GM18873 (cell line): ENCODE results near the gene PTPRCAP.

Source experiments
- ATAC-seq: cut with Tn5 transposase; IDR thresholded peaks from one replicate; pipeline ENCODE4 v1.9.1; 2021; ENCODE audit warnings: mild to moderate bottlenecking, moderate library complexity, moderate number of reproducible peaks; ENCODE audit not compliant: unreplicated experiment, low FRiP score

PTPRCAP gene

GRCh38 chr11:67441731-67442351, 4.4 kb upstream of the PTPRCAP start:
- ATAC-seq: no peak

GRCh38 chr11:67441098-67441563, 3.6 kb upstream of the PTPRCAP start:
- ATAC-seq: no peak

- no peak for ATAC-seq
Measured at GRCh38 chr11:67440229-67441097, 3.0 kb upstream of the PTPRCAP start.

- ATAC-seq: no peak
Measured at GRCh38 chr11:67439321-67440228, 2.1 kb upstream of the PTPRCAP start.

GRCh38 chr11:67438158-67438902, 848 bp upstream of the PTPRCAP start:
- no peak for ATAC-seq

- no peak for ATAC-seq
Measured at GRCh38 chr11:67437809-67438157, 301 bp upstream of the PTPRCAP start.

GRCh38 chr11:67436459-67437081, 912 bp downstream of the PTPRCAP start:
- no peak for ATAC-seq

- ATAC-seq: no peak
Measured at GRCh38 chr11:67435727-67436458, 1.6 kb downstream of the PTPRCAP start.

- ATAC-seq: no peak
Measured at GRCh38 chr11:67435031-67435726, 2.3 kb downstream of the PTPRCAP start.

- no peak for ATAC-seq
Measured at GRCh38 chr11:67434395-67434881, 3.0 kb downstream of the PTPRCAP start.

- ATAC-seq: no peak
Measured at GRCh38 chr11:67433536-67434394, 3.7 kb downstream of the PTPRCAP start.

- no peak for ATAC-seq
Measured at GRCh38 chr11:67432655-67433349, 4.7 kb downstream of the PTPRCAP start.

GRCh38 chr11:67431346-67432249, 5.9 kb downstream of the PTPRCAP start:
- ATAC-seq: no peak

- ATAC-seq: no peak
Measured at GRCh38 chr11:67429722-67430121, 7.8 kb downstream of the PTPRCAP start.

- ATAC-seq: no peak
Measured at GRCh38 chr11:67429038-67429668, 8.3 kb downstream of the PTPRCAP start.
